Stromal cell of bone marrow (primary cell): Measurements from ENCODE around the gene DLGAP1.
A peak's percentile ranks its signal among the peaks of the same experiment; 100 is the strongest.

Experiments used
- DNase-seq: peaks from one replicate; pipeline ENCODE4 v3.0.0-alpha.2; 2012; ENCODE audit warnings: low read depth

DLGAP1 gene

DNA sequence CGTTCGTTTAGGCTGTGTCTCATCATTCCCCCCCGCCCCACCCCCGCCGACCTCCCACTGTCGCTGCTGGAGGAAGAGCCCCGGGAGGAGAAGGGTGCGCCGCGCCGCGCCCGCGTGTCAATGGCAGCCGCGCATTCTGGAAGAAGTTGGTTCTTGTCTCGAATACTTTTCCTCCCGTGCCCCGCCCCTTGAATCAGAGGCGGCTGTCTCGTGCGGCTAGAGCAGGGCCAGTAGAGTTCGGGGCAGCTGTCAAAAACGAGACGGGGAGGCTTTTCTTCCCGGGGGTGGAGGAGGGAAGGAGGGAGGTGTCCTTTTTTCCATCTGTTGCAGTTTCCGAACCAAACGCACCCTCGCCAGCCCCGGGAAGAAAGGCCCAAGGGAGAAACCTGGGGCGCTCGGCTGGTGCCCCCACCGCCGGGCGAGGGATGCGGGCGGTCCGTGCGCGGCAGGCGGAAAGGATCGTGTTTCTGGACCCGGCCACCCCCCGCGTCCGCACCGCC is 1005.5 kb downstream of the DLGAP1 start:
- no peak for DNase-seq

DNA sequence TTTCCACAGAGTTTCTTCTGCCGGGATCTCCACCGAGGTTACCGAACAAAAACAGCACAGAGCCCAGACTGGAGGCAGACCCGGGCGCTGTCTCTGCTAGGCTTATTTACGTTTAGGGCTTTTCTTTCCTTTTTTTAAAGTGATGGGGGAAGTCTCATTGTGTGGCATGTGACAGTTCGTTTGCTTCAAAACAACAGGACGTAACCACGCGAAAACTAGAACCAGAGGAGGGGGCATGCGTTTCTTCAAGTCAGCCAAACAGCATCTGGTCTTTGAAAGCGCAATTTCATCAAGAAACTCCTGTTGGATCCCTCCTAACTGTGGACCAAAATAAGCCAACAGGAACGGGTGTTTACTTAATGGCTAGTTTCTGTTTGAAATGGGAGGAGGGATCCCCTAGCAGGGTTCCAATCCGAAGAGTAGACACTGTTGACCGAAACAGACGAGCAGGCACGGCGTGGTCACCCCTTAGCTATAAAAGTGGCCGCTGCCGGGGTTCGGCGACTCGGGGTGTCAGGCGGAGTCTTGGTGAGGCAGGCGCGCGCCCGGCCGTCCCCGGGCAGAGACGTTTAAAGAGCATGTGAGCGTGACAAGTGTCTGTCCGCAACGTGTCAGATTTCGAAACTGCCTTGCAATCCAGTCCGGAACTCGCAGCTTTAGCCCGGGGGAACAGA is 1006.1 kb downstream of the DLGAP1 start:
- peak; percentile 87 for DNase-seq

DNA sequence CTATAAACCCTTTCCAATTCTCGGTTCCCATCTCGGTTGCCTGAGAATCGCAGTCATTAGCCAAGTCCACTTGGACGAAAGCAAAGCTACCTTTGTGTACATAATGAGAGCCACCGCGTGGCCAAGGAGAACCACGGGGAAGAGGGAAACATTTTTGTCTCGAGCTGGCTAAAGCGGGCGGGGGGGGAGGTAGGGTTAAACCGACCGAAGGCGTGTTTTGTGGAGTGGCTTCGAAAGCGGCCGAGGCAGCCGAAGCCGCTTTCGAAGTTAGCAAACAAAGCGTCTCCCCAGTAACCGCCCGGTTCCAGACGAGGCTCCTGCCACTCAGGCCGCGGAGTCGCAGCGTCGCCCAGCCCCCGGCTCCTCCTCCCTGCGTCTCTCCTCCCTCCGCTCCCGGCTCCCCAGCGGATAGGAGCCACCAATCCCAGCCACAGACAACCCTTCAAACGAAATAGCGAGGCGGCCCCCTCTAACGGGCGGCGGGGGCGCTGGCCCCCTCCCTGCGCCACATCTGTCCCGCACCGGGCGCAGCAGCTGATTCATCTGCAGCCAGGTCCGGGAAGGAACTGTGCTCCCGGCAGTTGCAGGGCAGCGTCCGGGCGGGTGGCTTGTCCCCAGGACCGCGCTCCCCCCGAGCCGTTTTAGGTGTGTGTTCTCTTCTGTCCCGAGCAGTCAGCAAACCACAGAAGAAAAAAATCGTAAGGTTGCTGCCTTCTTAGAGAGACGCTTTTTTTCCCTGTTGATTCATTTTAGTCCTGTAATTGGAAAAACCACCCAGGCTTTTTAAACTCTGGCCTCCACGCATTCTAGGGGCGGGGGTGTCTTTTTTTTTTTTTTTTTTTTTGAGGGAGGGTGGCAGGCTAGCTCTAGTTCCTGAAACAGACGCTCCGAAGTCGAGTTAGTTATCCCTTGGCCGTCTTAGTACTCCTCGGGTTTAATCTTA is 1006.9 kb downstream of the DLGAP1 start:
- DNase-seq: peak; percentile 95

DNA sequence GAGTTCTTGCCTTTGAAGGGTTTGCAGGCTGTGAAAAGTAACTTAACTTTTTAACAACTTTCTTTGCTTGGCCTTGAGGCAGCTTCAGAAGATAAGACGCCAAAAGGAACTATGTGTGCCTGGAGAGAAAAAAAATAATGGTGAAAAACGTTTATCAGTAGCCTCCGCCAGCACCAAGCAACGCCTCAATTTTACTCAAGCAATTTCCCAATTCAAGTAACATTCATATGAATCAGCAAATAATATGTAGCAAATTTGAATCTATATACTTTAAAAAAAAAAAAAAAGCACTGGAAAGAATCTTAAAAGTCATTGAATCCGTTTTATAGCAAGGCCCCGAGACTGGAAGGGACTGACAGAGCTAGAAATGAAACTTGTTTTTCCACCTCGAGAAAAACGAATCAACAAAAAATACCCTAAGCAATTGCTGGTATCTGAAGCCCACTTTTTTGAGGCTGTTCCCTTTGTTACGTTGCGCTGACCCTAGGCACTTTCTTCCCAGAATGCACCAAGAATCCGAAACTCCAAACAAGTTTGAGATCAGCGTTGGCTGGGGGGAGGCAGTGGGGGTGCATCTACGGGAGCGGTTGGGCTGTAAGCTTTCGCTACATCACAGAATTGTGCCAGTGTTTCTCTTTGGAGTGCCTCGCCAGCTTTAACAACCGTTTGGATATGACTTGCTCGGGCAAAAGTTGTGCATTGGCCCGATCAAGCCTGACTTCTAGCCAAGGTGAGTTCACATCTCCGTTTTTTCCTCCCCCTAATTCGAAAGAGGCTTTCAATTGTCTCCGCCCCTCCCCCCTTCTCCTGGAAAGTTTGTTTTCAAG is 1007.8 kb downstream of the DLGAP1 start:
- DNase-seq: no peak
